ENCODE measurements around the gene CFLAR. TPM values are rescaled to one million over a fixed set of nuclear protein-coding genes. Genes with fewer than 3 reads are reported as not detected.
A peak's percentile ranks its signal among the peaks of the same experiment; 100 is the strongest.
"Not testable (repeated sequence)": the region's sequence is repeated elsewhere in the genome, so short reads cannot be mapped to it uniquely, and the experiment has no call there.

The CFLAR gene
- total RNA-seq, 1 experiment from 2014 or later = 75.4 TPM

DNA sequence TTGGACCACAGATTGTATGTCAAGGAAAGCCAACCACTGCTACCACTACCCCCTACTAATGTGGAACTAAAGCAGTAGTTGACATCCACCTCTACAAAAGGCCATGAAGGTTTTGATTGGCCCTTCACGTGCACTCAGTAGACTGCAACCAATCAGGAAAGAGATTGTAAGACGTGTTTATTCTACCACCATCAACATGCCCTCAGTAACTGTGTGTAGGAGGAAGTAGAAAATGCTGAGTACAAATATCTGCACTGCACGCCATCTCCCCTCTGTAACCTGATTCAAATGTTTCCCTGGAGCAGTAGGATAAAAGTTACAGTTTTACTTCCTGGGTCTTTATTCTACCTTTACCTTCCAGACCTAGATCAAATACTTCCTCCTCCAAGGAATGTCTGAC is 64.0 kb downstream of the CFLAR start:
- Histone ChIP-seq H3K4me1 (replicated peaks; ENCODE audit: insufficient read depth) (0 out of 2 replicates have a peak, but pooled peaks cover 17% of the 10 kb centered on the region), H3K4me2 (no peak overlapping the region), H3K4me3 (no peak overlapping the region), H3F3A (ENCODE audit: insufficient read depth, low read depth) (no peaks in the 10 kb centered on the region), H3K36me3 (ENCODE audit: low read depth) (no peaks in the 10 kb centered on the region), H3K9me3 (ENCODE audit: insufficient read depth, low read depth) (no peaks in the 10 kb centered on the region), H3K27me3 (ENCODE audit: insufficient read depth, low read depth) (no peaks in the 10 kb centered on the region), H3K79me2 (ENCODE audit: low read depth) (no peaks in the 10 kb centered on the region), H3K27ac (no peak overlapping the region), H4K20me1 (ENCODE audit: insufficient read depth) (no peaks in the 10 kb centered on the region), H2AFZ (no peak overlapping the region), H3K9me2 (ENCODE audit: insufficient read depth) (no peaks in the 10 kb centered on the region)
- DNase-seq = peak in 1 of 2 experiments; percentile 50
- no peak for TF ChIP-seq EZH2 (IDR thresholded peaks at IDR 0.05; ENCODE audit: low read depth)
- TF ChIP-seq, protein P1, sequence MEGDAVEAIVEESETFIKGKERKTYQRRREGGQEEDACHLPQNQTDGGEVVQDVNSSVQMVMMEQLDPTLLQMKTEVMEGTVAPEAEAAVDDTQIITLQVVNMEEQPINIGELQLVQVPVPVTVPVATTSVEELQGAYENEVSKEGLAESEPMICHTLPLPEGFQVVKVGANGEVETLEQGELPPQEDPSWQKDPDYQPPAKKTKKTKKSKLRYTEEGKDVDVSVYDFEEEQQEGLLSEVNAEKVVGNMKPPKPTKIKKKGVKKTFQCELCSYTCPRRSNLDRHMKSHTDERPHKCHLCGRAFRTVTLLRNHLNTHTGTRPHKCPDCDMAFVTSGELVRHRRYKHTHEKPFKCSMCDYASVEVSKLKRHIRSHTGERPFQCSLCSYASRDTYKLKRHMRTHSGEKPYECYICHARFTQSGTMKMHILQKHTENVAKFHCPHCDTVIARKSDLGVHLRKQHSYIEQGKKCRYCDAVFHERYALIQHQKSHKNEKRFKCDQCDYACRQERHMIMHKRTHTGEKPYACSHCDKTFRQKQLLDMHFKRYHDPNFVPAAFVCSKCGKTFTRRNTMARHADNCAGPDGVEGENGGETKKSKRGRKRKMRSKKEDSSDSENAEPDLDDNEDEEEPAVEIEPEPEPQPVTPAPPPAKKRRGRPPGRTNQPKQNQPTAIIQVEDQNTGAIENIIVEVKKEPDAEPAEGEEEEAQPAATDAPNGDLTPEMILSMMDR (conservative IDR thresholded peaks at IDR 0.05) = no peak
- ChIA-PET POLR2A (ENCODE audit: unreplicated experiment) (no interaction called here), CTCF (no interaction called here)
- BruUV-seq (replicated peaks) = no TSS peak
- intact Hi-C loops (cut with micrococcal nuclease; ENCODE audit: unreplicated experiment) = loop anchor here (5.0 kb wide), 2 partner anchors 182 to 997 kb away; no protein-coding TSS in a partner anchor

- H3F3A ChIP-seq (ENCODE audit: insufficient read depth, low read depth) = no peaks in the 10 kb centered on the region
These were observed 66.8 kb downstream of the CFLAR start, which contains the start of gene CASP10 for GRCh38 chr2:201182650-201183364. TSS of gene CASP10 (plus strand) at chr2:201183141. CDS start at chr2:201185778, 2,637 bp downstream.

GRCh38 chr2:201183365-201183727 is 67.4 kb downstream of the CFLAR start:
- H3K4me3 ChIP-seq = peak overlapping the region; percentile 57; the same call in 1 of the 2 replicates
- CTCF ChIA-PET = interaction anchor here (0.6 to 3.2 kb wide), 4 partner anchors 47 to 282 kb away, joined by 3 to 59 read pairs (median 4); no protein-coding TSS in a partner anchor
- TSS peak; percentile 74 for BruUV-seq (replicated peaks)

More at GRCh38 chr2:201182650-201183364, 66.8 kb downstream of the CFLAR start, which contains the start of gene CASP10:
- Histone ChIP-seq H3K4me3 (peak within 1 kb of the TSS; percentile 57), H2AFZ (peak within 1 kb of the TSS; percentile 76), H3K36me3 (ENCODE audit: low read depth) (no peaks in the 10 kb centered on the region), H3K27ac (peak within 1 kb of the TSS; percentile 31), H3K79me2 (ENCODE audit: low read depth) (no peaks in the 10 kb centered on the region), H3K9me2 (ENCODE audit: insufficient read depth) (no peaks in the 10 kb centered on the region), H3K9me3 (ENCODE audit: insufficient read depth, low read depth) (no peaks in the 10 kb centered on the region), H3K4me1 (replicated peaks; ENCODE audit: insufficient read depth) (0 out of 2 replicates have a peak, but pooled peaks cover 17% of the 10 kb centered on the region), H3K27me3 (ENCODE audit: insufficient read depth, low read depth) (no peaks in the 10 kb centered on the region), H3K4me2 (peak within 1 kb of the TSS; percentile 69), H4K20me1 (ENCODE audit: insufficient read depth) (no peaks in the 10 kb centered on the region)
- CTCF ChIA-PET = interaction anchor here (0.6 to 3.2 kb wide), 6 partner anchors 47 to 569 kb away, joined by 3 to 59 read pairs (median 4); no protein-coding TSS in a partner anchor
- TF ChIP-seq EZH2 (IDR thresholded peaks at IDR 0.05; ENCODE audit: low read depth) = no peak
- TF ChIP-seq, protein P1 (conservative IDR thresholded peaks at IDR 0.05) = peak; percentile 64
- BruUV-seq (replicated peaks) = no TSS peak
- peak; percentile 44 to 80 for DNase-seq
- intact Hi-C loops (cut with micrococcal nuclease; ENCODE audit: unreplicated experiment) = loop anchor here (1.0 to 5.0 kb wide), 3 partner anchors 49 to 994 kb away; no protein-coding TSS in a partner anchor
- POLR2A ChIA-PET (ENCODE audit: unreplicated experiment) = interaction anchor here (0.6 to 1.5 kb wide), 5 partner anchors 49 to 406 kb away, joined by 3 to 24 read pairs (median 4); no protein-coding TSS in a partner anchor

DNA sequence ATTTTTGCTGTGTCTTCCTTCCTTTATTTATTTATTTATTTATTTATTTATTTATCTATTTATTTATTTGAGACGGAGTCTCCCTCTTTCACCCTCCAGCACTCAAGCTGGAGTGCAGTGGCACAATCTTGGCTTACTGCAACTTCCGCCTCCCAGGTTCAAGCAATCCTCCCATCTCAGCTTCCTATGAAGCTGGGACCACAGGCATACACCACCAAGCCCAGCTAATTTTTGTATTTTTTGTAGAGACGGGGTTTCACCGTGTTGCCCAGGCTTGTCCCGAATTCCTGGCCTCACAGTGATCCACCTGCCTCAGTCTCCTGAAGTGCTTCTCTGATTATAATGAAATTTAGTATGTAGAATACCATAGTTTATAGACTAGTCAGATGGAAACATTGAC is 67.9 kb downstream of the CFLAR start:
- not testable (repeated sequence) for H3K79me2 ChIP-seq (ENCODE audit: low read depth); H3F3A ChIP-seq (ENCODE audit: insufficient read depth, low read depth); BruUV-seq (replicated peaks); DNase-seq; H3K27me3 ChIP-seq (ENCODE audit: insufficient read depth, low read depth); H3K9me2 ChIP-seq (ENCODE audit: insufficient read depth); H3K27ac ChIP-seq; H3K36me3 ChIP-seq (ENCODE audit: low read depth); H3K9me3 ChIP-seq (ENCODE audit: insufficient read depth, low read depth); H3K4me3 ChIP-seq; H2AFZ ChIP-seq; H4K20me1 ChIP-seq (ENCODE audit: insufficient read depth)
- 0 out of 2 replicates have a peak, but pooled peaks cover 17% of the 10 kb centered on the region for H3K4me1 ChIP-seq (replicated peaks; ENCODE audit: insufficient read depth)
- ChIA-PET CTCF (interaction anchor here (3.2 kb wide), 1 partner anchor 49 kb away, joined by 59 read pairs; no protein-coding TSS in a partner anchor), POLR2A (ENCODE audit: unreplicated experiment) (interaction anchor here (0.7 to 1.5 kb wide), 2 partner anchors 49 to 407 kb away, joined by 3 to 12 read pairs; no protein-coding TSS in a partner anchor)
- intact Hi-C loops (cut with micrococcal nuclease; ENCODE audit: unreplicated experiment) = loop anchor here (1.0 to 5.0 kb wide), 3 partner anchors 48 to 993 kb away; no protein-coding TSS in a partner anchor
- H3K4me2 ChIP-seq = peak overlapping the region; percentile 63

More at GRCh38 chr2:201183365-201183727, 67.4 kb downstream of the CFLAR start:
- DNase-seq = no peak
- H3K36me3 ChIP-seq (ENCODE audit: low read depth) = no peaks in the 10 kb centered on the region
- H4K20me1 ChIP-seq (ENCODE audit: insufficient read depth) = no peaks in the 10 kb centered on the region
- H3F3A ChIP-seq (ENCODE audit: insufficient read depth, low read depth) = no peaks in the 10 kb centered on the region
- 0 out of 2 replicates have a peak, but pooled peaks cover 17% of the 10 kb centered on the region for H3K4me1 ChIP-seq (replicated peaks; ENCODE audit: insufficient read depth)
- POLR2A ChIA-PET (ENCODE audit: unreplicated experiment) = interaction anchor here (0.6 to 1.5 kb wide), 5 partner anchors 49 to 406 kb away, joined by 3 to 24 read pairs (median 4); no protein-coding TSS in a partner anchor
- no peaks in the 10 kb centered on the region for H3K9me2 ChIP-seq (ENCODE audit: insufficient read depth)
- TF ChIP-seq, protein P1 (conservative IDR thresholded peaks at IDR 0.05) = no peak
- TF ChIP-seq EZH2 (IDR thresholded peaks at IDR 0.05; ENCODE audit: low read depth) = no peak
- no peaks in the 10 kb centered on the region for H3K27me3 ChIP-seq (ENCODE audit: insufficient read depth, low read depth)
- no peaks in the 10 kb centered on the region for H3K79me2 ChIP-seq (ENCODE audit: low read depth)
- H3K27ac ChIP-seq = peak overlapping the region; percentile 31
- intact Hi-C loops (cut with micrococcal nuclease; ENCODE audit: unreplicated experiment) = loop anchor here (1.0 to 5.0 kb wide), 3 partner anchors 49 to 994 kb away; no protein-coding TSS in a partner anchor
- H2AFZ ChIP-seq = peak overlapping the region; percentile 76
- H3K9me3 ChIP-seq (ENCODE audit: insufficient read depth, low read depth) = no peaks in the 10 kb centered on the region
- H3K4me2 ChIP-seq = peak overlapping the region; percentile 69

All from PC-9 (cell line).